GM12874 (cell line): ENCODE data around the gene CCDC33.

Experiments
- TF ChIP-seq, protein P1 (sequence below): IDR thresholded peaks from 2 replicates; pipeline ENCODE4 v1.5.1; 2011; ENCODE audit warnings: low read depth, mild to moderate bottlenecking, control low read depth, low read length, moderate library complexity; ENCODE audit not compliant: insufficient read depth

CCDC33 gene

DNA sequence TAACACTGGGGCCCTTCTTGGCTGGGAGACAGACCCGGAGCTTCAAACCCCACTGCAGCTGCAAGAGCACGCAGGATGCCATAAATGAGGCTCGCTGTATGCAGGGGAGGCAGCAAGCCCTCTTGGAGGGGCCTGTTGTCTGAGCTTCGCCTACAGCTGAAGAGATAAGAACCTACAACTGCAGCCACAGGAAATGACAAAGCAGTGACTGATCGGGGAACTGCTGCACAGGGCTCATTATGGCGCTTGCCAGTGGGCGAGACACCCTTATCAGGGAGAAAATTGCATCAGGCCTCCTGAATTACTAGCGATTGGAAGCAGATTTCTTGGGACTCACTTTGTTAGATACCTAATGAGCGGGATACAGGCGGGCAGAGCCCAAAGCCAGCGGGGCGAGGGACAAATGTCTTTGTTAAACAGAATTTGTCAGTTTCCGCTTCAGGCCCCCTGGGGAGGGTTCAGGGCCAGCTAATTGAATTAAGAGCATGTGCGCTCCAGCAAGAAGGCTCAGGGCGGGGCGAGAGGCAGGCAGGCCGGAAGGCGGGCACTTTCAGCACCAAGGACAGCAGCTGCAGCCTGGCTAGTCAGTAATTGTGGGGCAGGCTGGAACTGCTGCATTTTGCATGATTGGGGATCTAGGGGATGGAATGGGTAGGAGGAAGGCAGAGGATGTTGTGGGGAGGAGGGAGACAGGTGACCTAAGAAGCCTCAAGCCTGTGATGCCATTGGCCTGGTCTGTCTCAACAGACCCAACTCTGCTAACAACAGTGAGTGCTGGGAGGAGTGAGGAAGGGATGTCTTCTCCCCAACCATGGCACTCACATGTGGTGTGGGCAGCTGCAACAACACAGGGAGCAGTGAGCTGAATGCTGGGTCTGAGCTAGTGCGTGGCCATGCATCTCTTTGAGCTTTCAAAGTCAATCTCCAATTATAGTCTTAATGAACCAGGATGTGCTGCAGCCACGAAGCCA lies 55.3 kb downstream of the CCDC33 start:
- TF ChIP-seq, protein P1, sequence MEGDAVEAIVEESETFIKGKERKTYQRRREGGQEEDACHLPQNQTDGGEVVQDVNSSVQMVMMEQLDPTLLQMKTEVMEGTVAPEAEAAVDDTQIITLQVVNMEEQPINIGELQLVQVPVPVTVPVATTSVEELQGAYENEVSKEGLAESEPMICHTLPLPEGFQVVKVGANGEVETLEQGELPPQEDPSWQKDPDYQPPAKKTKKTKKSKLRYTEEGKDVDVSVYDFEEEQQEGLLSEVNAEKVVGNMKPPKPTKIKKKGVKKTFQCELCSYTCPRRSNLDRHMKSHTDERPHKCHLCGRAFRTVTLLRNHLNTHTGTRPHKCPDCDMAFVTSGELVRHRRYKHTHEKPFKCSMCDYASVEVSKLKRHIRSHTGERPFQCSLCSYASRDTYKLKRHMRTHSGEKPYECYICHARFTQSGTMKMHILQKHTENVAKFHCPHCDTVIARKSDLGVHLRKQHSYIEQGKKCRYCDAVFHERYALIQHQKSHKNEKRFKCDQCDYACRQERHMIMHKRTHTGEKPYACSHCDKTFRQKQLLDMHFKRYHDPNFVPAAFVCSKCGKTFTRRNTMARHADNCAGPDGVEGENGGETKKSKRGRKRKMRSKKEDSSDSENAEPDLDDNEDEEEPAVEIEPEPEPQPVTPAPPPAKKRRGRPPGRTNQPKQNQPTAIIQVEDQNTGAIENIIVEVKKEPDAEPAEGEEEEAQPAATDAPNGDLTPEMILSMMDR, result no peak

DNA sequence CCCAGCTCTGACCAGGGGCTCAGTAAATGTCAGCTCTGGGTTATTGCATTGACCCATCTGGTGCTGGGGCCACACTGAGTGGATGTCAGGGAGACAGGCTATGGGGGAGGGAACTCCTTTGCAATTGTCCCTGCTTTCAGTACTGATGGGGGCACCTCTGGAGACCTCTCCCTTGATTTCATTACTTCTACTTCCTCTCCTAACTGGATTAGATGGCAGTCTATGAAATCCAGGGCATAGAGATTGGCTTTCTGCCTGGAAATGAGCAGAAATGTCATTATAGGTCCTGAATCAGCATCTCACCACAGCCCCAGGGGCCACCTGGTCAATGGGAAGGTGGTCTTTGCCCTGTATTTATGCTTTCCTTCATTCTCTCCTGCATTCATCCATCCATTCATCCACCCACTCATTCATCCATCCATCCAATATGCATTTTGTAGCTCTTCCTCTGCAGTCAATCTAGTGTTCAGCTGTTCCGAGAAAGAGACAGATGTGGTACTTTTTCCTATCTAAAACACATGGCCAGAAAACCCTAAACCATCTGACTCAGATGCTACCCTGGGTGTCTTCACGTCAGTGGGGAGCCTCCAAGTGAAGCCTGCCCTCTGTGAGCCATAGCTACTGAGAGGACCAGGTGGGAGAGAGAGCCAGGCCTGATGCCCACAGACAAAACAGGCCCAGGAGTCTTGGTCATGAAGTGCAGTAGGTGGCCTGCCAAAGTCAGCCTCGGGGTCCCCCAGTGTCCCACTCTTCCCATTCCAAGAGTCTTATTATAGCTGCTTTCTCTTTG lies 57.1 kb downstream of the CCDC33 start:
- TF ChIP-seq, protein P1, result no peak

DNA sequence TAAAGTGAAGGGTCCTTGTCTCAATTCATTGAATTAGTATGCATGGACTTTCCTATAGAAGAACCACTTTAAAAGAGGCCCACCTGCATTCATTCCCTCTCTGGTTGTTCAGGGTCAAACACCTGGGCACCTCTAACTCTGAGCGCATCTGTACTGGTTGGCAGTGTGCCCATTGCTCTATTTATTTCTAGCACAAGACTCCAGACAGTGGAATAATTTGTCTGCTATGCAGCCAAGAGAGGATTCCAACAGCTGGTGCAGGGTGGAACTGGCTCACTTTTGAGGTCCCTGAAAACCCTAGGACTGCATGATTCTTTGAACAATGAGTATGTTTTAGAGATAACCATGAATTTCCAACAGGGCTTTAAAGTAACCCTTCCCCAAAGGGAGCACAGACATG lies 57.9 kb downstream of the CCDC33 start:
- TF ChIP-seq, protein P1, result no peak

DNA sequence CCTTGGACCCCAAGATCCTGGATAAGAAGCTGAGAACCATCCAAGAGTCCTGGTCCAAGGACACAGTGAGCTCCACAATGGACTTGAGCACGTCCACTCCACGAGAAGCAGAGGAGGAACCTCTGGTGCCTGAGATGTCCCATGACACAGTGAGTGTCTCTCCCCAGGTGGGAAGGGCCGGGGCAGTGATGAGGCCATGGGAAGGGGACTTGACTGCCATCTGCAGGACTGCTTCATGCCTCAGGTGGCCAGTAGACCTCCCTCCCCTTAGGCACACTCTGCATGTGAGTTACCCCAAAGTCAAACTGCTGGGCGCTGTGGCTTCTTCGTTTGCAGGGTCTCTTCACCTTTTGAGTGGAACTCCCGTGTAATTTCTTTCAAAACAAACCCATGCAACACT lies 59.7 kb downstream of the CCDC33 start:
- TF ChIP-seq, protein P1, result no peak

DNA sequence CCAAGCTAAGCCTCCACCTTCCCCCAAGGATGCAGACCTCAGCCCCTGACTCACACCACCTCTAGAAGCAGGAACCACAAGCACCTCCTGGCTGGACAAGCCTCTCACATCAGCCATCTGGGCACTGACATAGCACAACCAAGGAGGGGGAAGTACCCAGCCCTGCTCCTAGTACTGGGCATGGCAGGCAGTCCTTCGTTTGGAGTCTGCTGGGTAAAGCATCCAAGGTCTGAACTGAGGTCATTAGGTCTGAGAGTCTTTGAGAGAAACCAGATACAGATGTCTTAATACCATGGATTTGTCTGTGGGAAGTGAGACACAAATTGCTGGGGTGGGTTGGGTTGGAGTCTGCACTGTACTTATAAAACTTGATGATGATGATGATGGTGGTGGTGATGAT lies 61.8 kb downstream of the CCDC33 start:
- TF ChIP-seq, protein P1, result no peak

DNA sequence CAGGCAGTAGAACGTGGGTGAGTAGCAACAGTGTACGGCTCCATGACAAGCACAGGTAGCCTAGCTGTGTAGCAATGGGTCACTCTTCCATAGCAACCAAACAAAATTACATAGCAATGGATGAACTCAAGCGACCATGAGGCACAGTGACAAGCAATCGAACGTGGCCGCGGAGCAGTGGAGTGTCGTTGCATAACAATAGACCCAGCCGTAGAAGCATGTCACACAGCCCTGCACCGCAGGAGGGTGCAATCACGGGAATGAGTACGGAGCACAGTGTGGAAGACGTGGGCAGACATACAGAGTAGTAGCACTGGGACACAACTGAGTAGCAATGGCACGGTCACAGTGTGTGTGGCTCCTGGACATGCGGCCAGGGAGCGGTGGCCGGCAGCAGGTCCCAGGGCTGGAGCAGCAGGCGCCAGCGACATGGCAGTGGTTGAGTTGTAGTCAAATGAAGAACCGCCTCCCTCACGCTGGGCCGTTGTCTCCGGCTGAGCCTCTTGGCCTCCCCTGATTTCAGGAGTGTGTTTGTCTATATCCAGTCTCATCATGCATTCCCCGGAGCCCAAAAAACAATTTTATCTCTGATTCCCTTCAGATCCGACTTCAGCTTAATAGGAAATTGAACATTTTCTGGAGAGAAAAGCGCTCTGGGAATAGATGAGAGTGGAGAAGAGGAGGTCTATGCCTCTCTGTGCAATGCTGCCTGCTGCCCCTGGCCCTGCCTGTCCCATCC lies 64.1 kb downstream of the CCDC33 start:
- TF ChIP-seq, protein P1, result no peak
